HG03135 (cell line): ENCODE data around the gene CEP85L.

Experiments used
- ATAC-seq: cut with Tn5 transposase; IDR thresholded peaks from one replicate; pipeline ENCODE4 v1.9.1; 2021; ENCODE audit warnings: mild to moderate bottlenecking, moderate library complexity; ENCODE audit not compliant: unreplicated experiment

The CEP85L gene

DNA sequence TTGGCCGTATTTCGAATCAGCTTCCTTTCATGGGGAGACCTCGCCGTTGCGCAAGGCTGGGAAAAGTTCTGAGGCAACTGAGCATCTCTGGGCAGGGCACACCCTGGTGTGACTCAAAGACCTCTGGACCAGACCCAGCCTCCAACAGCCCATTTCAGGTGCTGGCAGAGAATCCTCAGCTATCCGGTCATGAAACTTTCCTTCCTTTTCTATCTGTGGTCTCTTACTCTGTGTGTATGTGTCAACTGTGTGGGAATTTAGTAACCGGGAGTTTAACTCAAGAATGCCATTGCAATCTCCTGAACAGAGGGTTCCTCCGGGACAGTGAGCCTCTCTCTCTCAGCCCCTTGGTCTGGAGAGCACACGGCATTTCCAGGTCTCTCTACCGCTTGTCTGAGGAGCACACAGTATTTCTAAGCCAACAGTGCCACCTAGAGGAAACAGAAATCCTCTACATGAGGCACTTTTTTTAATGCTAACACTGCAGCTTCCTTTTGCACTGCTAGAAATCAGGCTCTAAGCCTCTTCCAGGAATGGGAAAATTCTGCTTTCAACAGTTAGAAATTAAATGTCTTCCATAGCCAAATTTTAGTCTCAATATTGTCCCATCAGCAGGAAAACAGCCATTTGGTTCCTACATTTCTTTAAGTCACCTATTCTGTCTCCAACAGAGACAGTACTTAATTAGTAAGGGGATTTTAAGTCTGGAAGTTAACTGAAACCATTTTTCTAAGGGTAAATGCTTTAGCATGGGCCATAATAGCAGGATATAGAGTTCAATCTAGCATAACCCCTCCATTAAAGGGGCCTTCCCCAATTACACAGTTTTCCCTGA lies 70.6 kb downstream of the CEP85L start:
- peak; percentile 71 for ATAC-seq

DNA sequence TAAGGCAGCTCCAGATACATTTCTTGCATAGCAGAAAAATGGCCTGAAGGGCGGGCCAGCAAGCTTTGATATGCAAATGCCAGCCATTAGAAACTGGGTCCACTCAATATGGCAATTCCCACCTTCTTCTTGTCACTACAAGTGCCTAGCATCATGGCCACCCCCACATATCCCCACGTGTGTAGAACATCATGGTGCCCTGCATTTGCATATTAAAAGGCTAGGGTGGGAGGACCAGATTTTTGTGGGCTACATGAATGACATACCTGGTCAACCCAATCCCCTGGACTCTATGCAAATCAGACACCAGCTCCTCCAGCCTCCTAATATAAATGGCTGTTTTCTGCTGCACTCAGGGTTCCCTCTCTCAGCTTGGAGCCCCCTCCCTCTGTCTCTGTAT lies 71.6 kb downstream of the CEP85L start:
- no peak for ATAC-seq

DNA sequence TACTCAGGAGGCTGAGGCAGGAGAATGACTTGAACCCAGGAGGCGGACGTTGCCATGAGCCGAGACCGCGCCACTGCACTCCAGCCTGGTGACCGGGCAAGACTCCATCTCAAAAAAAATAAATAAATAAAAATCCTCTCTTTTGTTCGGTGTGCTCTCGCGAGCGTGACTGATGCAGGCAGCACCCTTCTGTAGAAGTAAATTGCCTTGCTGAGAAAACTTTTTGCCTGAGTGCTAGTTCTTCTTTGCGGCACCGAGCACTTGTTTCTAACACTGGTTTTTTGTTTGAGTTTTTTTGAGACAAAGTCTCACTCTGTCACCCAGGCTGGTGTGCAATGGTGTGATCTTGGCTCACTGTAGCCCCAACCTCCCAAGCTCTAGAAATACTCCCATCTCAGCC lies 72.8 kb downstream of the CEP85L start:
- ATAC-seq = no peak

DNA sequence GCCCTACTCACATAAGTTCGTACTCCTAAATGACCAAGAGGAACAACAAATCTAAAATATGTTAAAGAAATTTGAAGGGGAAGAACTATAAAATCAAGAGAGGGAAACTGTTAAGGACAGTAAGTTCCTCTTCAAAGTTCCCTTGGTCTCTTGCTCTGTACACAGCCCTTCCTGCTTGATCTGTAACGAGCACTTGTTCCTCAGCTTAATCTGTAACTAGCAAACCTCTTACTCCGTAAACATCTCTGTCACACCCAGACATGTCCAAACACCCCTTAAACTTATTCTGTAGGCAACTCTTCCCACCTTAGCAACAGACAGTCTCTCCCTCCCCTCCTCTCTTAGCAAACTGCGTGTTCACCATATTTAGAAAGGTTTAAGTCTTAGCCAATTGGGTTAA lies 73.4 kb downstream of the CEP85L start:
- no peak for ATAC-seq

DNA sequence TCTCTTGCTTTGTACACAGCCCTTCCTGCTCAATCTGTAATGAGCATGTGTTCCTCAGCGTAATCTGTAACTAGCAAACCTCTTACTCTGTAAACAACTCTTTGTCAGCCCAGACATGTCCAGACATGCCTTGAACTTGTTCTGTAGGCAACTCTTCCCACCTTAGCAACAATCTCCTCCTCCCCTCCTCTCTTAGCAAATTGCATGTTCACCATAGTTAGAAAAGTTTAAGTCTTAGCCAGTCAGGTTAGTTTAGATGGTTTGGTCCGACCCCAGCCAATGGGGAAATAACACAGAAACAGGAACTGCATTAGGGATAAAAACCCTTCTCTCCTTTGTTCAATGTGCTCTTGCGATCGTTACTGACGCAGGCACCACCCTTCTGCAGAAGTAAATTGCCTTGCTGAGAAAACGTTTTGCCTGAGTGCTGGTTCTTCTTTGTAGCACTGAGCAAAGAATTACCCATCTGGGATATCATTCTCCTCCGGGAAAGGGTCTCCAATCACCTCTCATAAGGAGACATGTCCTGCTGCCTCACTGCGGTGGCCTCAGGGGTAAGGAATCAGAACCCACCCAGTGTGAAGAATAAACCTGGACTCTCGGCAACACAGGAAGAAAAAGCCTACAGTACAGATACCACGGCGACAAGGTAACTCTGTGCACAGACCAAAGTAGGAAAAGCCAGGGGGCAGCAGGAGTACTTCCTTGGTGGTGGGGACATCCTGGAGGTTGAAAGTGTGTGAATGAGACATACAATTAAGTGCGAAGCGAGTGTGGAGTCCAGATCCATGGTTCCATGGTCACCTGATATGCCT lies 77.1 kb downstream of the CEP85L start:
- ATAC-seq = no peak

DNA sequence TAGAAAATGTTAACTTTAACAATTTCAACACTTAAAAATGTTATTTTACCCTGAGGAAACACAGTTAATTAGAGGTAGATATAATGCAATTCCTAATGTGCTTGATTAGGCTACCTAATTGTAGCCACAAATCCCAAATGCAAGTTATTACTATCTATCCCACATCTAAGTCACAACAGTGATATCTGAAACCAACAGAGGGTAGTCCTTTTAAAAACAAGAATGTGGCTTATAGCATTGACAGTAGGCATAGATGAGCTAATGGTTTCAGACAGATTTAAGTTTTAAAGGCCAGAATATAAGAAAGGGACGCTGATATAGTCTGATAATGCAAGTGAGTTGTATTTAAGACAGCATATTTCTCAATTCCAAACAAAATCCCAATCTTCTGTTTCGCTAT lies 80.3 kb downstream of the CEP85L start:
- no peak for ATAC-seq

DNA sequence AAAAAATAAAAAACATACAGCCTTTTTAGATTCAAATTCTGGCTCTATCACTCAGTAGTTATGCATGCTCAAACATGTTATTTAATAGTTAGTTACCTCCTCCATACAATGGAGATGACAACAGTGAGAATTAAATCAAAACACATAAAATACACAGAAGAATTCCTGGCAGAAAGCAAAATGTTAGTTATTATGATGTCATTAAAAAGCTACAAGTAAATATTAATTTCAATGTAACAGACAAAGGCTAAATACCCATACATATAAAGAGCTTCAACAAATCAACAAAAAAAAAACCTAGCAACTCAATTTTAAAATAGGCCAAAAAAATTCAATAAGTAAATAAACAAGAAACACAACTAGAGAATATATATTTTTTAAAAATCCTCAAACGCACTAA lies 81.9 kb downstream of the CEP85L start:
- ATAC-seq = no peak

DNA sequence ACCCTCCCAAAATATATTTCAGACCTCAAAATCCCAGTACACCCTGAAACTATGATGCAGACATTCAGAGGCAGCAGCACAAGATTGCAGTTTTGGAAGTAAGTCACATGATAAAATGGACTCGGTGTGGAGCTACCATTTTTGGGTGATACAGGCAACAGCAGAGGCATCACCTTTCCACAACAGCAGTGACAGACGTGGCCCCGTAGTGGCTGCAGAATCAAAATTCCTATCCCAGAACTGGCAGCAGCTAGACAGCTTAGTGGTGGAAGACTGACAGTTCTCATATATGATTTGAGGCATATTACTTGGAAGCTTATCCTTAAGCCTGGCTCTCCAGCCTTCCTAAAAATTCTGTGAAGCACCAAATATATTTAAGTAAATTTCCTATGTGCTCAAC lies 83.4 kb downstream of the CEP85L start:
- ATAC-seq = no peak

DNA sequence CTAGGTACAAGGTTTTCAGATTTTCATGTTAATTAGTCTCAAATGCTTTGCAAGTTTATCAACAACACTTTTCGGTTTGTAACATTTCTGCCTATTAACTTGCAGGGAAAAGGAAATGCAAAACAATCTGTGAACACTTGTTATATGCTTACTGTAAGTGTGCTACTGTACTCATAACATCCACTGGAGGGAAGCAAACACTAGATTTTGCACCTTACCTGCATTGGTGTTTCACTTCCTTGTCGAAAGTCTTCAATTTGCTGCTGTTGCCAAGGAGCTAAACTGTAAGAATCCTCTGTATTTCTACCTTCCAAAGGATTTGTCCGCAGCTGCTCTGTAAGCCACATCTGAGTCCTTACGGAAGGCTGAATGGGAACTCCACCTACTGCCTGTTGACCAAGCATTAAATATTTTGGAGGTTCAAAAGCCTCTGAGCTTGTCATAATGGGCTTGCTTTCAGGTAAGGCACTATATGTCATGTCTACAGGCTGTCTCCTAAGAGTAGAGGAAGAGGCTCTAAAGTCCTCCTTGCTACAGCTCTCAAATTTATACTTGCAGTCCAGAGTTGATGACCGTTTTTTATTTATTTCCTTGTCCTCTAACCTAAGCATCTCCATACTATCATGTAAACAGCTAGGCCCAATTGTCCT lies 86.0 kb downstream of the CEP85L start:
- peak; percentile 100 for ATAC-seq

DNA sequence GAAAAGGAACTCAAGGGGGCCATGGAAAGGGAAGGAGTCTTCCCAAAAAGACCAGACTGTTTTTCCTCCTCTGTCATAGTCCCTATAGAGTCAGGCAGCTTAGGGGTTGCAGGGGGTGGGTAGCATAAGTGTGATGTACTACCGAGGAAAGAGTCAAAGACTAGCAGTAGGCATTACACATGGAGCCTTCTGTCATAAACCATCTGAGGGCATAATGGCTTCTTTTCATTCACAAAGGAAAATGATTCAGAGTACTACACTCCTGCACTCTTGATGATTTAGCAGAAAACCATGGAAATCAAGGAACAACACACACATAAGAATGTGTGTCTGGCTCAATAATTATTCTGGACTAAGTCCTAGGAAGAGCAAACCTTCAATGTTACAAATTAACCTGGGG lies 88.4 kb downstream of the CEP85L start:
- ATAC-seq = no peak

DNA sequence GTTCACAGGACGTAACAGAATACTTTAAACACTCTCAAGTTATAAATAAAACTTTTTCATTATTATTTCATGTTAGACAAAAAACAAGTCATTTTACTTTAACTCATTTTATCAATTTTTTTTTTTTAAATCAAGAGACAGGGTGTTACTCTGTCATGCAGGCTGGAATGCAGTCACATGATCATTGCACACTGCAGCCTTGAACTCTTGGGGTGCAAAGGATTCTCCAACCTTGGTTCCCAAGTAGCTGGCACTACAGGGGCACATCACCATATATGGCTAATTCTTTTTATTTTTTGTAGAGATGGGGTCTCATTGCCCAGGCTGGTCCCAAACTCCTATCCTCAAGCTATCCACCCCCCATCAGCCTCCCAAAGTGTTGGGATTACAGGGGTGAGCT lies 89.1 kb downstream of the CEP85L start:
- ATAC-seq = no peak

DNA sequence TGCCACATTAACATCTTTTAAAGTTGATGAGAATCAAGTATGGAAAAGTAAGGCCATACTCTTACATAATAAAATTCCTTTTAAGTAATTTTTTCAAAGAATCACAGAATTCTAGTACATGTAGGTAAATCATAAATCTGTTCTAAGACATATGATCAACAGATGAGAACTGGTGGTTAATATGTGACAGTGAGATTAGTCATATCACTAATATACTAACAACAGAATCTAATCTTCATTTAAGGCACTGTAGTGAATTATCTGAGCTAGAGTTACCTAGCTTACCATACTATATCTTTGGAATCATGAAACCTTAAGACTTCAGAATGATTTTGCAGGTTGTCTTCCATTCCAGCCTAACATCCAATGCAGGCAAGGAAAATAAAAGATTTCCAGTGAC lies 91.7 kb downstream of the CEP85L start:
- ATAC-seq = peak; percentile 81

DNA sequence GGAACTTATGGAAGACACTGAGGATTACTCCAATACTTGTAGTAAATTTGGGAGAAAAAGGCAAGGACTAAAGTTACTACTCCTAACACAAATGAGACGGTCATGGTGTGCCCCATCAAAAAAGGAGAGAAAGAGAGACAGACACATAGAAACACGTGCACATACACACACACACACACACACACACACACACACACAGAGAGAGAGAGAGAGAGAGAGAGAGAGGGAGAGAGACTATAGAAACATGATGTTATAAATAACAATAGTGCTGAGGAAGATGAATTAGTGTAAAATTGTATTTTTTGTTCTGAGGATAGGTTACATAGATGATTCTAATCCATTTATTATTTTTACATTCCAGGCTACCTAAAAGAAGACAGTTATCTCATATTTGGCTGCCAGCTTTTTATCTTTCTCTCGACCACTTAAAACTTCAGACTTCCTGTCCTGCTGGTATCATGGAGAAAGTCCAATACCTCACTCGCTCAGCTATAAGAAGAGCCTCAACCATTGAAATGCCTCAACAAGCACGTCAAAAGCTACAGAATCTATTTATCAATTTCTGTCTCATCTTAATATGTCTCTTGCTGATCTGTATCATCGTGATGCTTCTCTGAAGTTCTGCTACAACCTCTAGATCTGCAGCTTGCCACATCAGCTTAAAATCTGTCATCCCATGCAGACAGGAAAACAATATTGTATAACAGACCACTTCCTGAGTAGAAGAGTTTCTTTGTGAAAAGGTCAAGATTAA lies 92.8 kb downstream of the CEP85L start:
- peak; percentile 59 for ATAC-seq

DNA sequence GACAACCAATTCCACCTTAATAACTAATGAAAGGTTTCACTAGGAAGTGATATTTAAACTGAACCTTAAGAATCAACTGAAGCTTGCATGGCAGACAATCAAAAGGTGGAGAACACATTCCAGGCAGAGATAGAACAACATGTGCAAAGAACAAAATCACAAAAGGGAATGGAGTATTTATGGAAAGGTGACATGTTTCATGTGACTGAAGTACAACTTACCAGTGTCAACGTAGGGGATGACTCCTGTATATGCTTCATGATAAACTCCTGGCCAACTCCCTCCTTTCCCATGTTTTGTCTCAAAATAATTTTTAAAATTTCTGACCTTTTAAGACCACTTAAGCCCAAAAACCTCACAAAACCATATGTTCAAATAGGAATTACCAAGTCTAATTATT lies 96.7 kb downstream of the CEP85L start:
- no peak for ATAC-seq

DNA sequence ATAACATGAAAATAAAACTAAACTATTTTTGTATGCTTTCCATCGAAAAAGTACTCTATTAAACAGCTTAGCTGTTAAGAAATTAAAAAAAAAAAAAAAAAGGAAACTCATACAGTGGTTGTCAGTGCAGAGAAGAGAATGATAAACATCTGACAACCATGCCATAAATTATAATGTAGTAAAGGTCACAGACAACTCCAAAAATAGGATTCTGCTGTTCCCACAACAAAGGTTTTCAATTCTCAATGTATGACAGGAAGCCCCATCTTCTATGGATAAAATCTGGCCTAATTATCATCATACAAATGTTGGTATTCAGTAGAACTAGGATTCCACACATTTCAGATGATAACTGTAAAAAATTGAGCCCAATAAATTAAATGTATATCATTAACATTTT lies 98.3 kb downstream of the CEP85L start:
- ATAC-seq = no peak

DNA sequence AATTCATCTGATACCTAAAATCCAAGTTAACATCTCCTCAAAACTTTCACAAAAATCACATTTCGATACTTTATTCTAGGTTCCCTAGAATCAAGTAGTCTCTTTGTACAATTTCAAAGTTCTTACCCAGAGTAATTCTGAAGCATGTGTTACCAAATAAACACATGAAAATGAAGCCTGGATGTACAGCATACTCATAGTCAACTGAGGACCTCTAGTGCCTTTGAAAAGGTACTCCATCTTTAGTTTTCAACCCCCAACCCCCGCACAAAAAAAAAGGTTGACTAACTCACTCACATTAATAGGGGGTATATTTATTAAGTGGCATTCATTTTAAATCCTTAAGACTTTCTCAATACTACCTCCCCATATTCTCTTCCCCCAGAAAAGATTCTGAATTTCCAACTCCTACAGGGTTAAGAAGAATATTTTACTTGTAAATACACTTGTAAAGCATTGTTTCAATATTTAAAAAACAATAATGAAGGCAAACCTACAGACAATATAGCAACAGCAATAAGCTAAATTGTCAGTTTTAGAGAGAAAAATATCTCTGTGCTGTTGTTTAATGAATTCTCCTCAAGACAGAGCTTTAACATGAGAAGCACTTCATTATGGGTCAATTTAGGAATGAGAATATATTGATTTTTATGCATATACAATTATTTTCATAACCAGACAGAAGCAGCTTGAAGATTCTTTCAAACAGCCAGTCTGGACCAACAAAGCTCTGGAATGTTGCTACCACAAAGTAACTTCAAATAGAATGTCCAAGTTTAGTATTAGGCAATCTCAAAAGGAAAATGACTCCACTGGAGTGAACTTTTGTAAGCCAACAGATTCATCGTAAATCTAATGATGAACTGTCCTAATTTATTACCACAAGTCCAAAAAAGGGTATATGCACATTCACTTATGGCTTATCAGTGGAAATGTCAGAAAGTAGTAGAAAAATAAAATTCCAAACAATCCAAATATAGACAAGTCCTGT lies 100.0 kb downstream of the CEP85L start:
- ATAC-seq = peak; percentile 93

DNA sequence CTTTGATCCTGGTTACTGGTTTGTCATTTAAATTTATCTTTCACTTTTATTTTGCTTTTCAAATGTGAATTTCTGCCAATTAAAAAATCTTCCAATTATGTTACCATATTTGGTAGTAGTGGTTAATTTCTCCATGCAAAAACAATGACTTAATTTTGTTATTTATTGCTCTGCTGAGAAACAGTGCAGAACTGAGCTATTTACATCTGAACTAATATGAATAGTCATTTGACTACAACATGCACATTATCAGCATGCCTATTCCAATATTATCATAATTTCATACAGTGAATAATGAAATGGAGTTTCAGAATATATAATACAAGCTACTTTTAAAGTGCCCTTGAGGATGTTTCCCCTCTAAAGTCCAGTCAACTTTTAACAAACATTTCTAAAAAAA lies 102.8 kb downstream of the CEP85L start:
- no peak for ATAC-seq

DNA sequence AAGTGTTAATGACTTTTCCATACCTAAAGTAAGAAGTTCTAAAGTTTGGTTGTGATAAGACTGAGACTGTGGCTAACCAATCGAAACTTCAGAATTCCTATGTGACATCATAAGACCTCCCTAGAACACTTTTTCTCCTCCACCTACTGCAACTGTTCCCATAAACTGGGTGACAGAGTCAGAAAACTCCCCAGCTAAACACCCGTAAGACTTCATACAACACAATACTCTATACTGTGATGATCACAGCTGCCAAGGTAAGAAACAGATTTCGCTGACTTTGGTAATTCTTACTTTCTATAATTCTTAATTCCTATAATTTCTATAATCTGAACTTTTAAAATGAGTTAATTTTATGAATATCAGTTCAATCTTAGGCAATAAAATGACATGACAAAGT lies 103.3 kb downstream of the CEP85L start, which contains the start of gene PLN:
Gene PLN (plus strand): TSS at position 161 of the 400 bp plus-strand sequence. CDS start 10,626 bp downstream, outside the sequence.
- ATAC-seq = no peak

DNA sequence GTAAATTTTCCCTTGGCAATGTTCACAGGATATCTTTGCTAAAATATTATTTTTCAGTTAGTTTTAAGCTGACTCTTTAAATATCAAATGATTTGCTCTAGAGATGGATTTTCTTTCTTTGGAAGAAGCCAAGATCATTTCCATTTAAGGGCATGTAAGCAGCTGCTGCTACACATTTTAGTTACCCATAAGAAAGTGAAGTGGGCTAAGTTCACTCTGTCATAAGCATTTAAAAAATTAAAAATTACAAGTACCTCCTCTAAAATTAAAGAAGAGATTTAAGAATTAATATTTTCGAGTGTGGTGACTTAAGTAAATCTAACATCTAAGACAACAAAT lies 104.5 kb downstream of the CEP85L start:
- ATAC-seq = no peak
